ENCODE measurements around the gene ATP2A3.

Gene ATP2A3

GRCh38 chr17:3903051-3903825 lies 61.0 kb downstream of the ATP2A3 start:
- POLR2A ChIA-PET: interaction anchor here (1.2 kb wide), 1 partner anchor 13 kb away, joined by 3 read pairs; no protein-coding TSS in a partner anchor
- CTCF ChIA-PET: interaction anchor here (1.6 kb wide), 1 partner anchor 11 kb away, joined by 8 read pairs; no protein-coding TSS in a partner anchor
- DNase-seq (ENCODE audit: extremely low spot score): no peak
- TF ChIP-seq ARNT (IDR thresholded peaks at IDR 0.05): no peak
- no peak for TF ChIP-seq LEF1 (IDR thresholded peaks at IDR 0.05; ENCODE audit: borderline replicate concordance)
- TF ChIP-seq BHLHE40 (IDR thresholded peaks at IDR 0.05; ENCODE audit: borderline replicate concordance): no peak

- POLR2A ChIA-PET: interaction anchor here (0.9 kb wide), 1 partner anchor 11 kb away, joined by 3 read pairs; no protein-coding TSS in a partner anchor
- CTCF ChIA-PET: interaction anchor here (0.6 to 1.2 kb wide), 2 partner anchors 13 kb away, joined by 3 to 7 read pairs; no protein-coding TSS in a partner anchor
- DNase-seq (ENCODE audit: extremely low spot score): no peak
- no peak for TF ChIP-seq L3MBTL2 (conservative IDR thresholded peaks at IDR 0.05)
- TF ChIP-seq ZNF384 (IDR thresholded peaks at IDR 0.05): no peak
- TF ChIP-seq ARNT (IDR thresholded peaks at IDR 0.05): no peak
- no peak for TF ChIP-seq ELF4 (IDR thresholded peaks at IDR 0.05)
- TF ChIP-seq FOXA1 (IDR thresholded peaks at IDR 0.05): no peak
Observed at GRCh38 chr17:3900646-3901045, 63.6 kb downstream of the ATP2A3 start.

GRCh38 chr17:3897731-3898130 lies 66.5 kb downstream of the ATP2A3 start:
- ChIA-PET POLR2A (no interaction called here), CTCF (interaction anchor here (1.1 kb wide), 1 partner anchor 16 kb away, joined by 4 read pairs; no protein-coding TSS in a partner anchor)
- TF ChIP-seq TARDBP (IDR thresholded peaks at IDR 0.05) (no peak), FOXK2 (IDR thresholded peaks at IDR 0.05) (no peak), LEF1 (IDR thresholded peaks at IDR 0.05; ENCODE audit: borderline replicate concordance) (no peak), ZNF384 (IDR thresholded peaks at IDR 0.05) (no peak), HDGF (IDR thresholded peaks at IDR 0.05; ENCODE audit: borderline replicate concordance) (no peak), NFRKB (IDR thresholded peaks at IDR 0.05) (no peak), L3MBTL2 (conservative IDR thresholded peaks at IDR 0.05) (no peak), CTBP1 (IDR thresholded peaks at IDR 0.05; ENCODE audit: borderline replicate concordance) (no peak), SUZ12 (IDR thresholded peaks at IDR 0.05) (no peak), ARNT (IDR thresholded peaks at IDR 0.05) (no peak), BHLHE40 (IDR thresholded peaks at IDR 0.05; ENCODE audit: borderline replicate concordance) (no peak), FOXM1 (IDR thresholded peaks at IDR 0.05; ENCODE audit: borderline replicate concordance) (no peak), PKNOX1 (IDR thresholded peaks at IDR 0.05) (no peak), FOXA1 (IDR thresholded peaks at IDR 0.05) (no peak), ELF4 (IDR thresholded peaks at IDR 0.05) (no peak), SP1 (IDR thresholded peaks at IDR 0.05) (no peak)
- DNase-seq (ENCODE audit: extremely low spot score): no peak

GRCh38 chr17:3896968-3897235 lies 67.3 kb downstream of the ATP2A3 start:
- POLR2A ChIA-PET: no interaction called here

GRCh38 chr17:3896108-3896967 lies 67.9 kb downstream of the ATP2A3 start:
- ChIA-PET POLR2A (no interaction called here), CTCF (no interaction called here)
- TF ChIP-seq HDGF (IDR thresholded peaks at IDR 0.05; ENCODE audit: borderline replicate concordance) (no peak), FOXA1 (IDR thresholded peaks at IDR 0.05) (no peak), ZNF384 (IDR thresholded peaks at IDR 0.05) (no peak), TARDBP (IDR thresholded peaks at IDR 0.05) (no peak), ELF4 (IDR thresholded peaks at IDR 0.05) (no peak), CTBP1 (IDR thresholded peaks at IDR 0.05; ENCODE audit: borderline replicate concordance) (no peak), LEF1 (IDR thresholded peaks at IDR 0.05; ENCODE audit: borderline replicate concordance) (no peak)
- DNase-seq (ENCODE audit: extremely low spot score): no peak

More at GRCh38 chr17:3896968-3897235, 67.3 kb downstream of the ATP2A3 start:
- TF ChIP-seq TARDBP (IDR thresholded peaks at IDR 0.05): no peak
- TF ChIP-seq HDGF (IDR thresholded peaks at IDR 0.05; ENCODE audit: borderline replicate concordance): no peak
- TF ChIP-seq L3MBTL2 (conservative IDR thresholded peaks at IDR 0.05): no peak
- no peak for TF ChIP-seq FOXM1 (IDR thresholded peaks at IDR 0.05; ENCODE audit: borderline replicate concordance)
- TF ChIP-seq FOXK2 (IDR thresholded peaks at IDR 0.05): no peak
- no peak for DNase-seq (ENCODE audit: extremely low spot score)
- CTCF ChIA-PET: no interaction called here

- ChIA-PET CTCF (interaction anchor here (0.7 kb wide), 1 partner anchor 37 kb away, joined by 4 read pairs; no protein-coding TSS in a partner anchor), POLR2A (no interaction called here)
- TF ChIP-seq ZNF384 (IDR thresholded peaks at IDR 0.05): no peak
- no peak for TF ChIP-seq HDGF (IDR thresholded peaks at IDR 0.05; ENCODE audit: borderline replicate concordance)
- no peak for TF ChIP-seq TARDBP (IDR thresholded peaks at IDR 0.05)
- no peak for TF ChIP-seq FOXK2 (IDR thresholded peaks at IDR 0.05)
- no peak for TF ChIP-seq FOXA1 (IDR thresholded peaks at IDR 0.05)
- TF ChIP-seq SP1 (IDR thresholded peaks at IDR 0.05): no peak
- TF ChIP-seq CTBP1 (IDR thresholded peaks at IDR 0.05; ENCODE audit: borderline replicate concordance): no peak
- TF ChIP-seq SUZ12 (IDR thresholded peaks at IDR 0.05): no peak
- no peak for DNase-seq (ENCODE audit: extremely low spot score)
Observed at GRCh38 chr17:3895354-3895753, 68.9 kb downstream of the ATP2A3 start.

- POLR2A ChIA-PET: interaction anchor here (1.2 kb wide), 1 partner anchor 49 kb away, joined by 4 read pairs; the partner anchor contains the start of gene NCBP3
- CTCF ChIA-PET: interaction anchor here (0.7 to 1.0 kb wide), 3 partner anchors 19 to 48 kb away, joined by 3 to 4 read pairs (median 3); partner anchors contain the start of gene NCBP3
- no peak for DNase-seq (ENCODE audit: extremely low spot score)
- no peak for TF ChIP-seq PKNOX1 (IDR thresholded peaks at IDR 0.05)
- no peak for TF ChIP-seq BHLHE40 (IDR thresholded peaks at IDR 0.05; ENCODE audit: borderline replicate concordance)
- no peak for TF ChIP-seq ELF4 (IDR thresholded peaks at IDR 0.05)
- TF ChIP-seq FOXK2 (IDR thresholded peaks at IDR 0.05): no peak
- no peak for TF ChIP-seq HDGF (IDR thresholded peaks at IDR 0.05; ENCODE audit: borderline replicate concordance)
- no peak for TF ChIP-seq ARNT (IDR thresholded peaks at IDR 0.05)
- no peak for TF ChIP-seq NFRKB (IDR thresholded peaks at IDR 0.05)
- no peak for TF ChIP-seq ZNF384 (IDR thresholded peaks at IDR 0.05)
- no peak for TF ChIP-seq FOXA1 (IDR thresholded peaks at IDR 0.05)
Observed at GRCh38 chr17:3894911-3895343, 69.3 kb downstream of the ATP2A3 start.

Measured in HEK293T (cell line).